Stimulated activated CD4-positive, alpha-beta T cell treated with anti-CD3 and anti-CD28 coated beads, Interleukin-4, amount 100 ng/mL, for 1 hour (primary cell): ENCODE measurements around the gene FGF19.
"Not testable (repeated sequence)": the region's sequence is repeated elsewhere in the genome, so short reads cannot be mapped to it uniquely, and the experiment has no call there.

Experiments
- DNase-seq: peaks from one replicate; pipeline ENCODE4 v3.0.0-alpha.2; 2020

FGF19 gene

DNA sequence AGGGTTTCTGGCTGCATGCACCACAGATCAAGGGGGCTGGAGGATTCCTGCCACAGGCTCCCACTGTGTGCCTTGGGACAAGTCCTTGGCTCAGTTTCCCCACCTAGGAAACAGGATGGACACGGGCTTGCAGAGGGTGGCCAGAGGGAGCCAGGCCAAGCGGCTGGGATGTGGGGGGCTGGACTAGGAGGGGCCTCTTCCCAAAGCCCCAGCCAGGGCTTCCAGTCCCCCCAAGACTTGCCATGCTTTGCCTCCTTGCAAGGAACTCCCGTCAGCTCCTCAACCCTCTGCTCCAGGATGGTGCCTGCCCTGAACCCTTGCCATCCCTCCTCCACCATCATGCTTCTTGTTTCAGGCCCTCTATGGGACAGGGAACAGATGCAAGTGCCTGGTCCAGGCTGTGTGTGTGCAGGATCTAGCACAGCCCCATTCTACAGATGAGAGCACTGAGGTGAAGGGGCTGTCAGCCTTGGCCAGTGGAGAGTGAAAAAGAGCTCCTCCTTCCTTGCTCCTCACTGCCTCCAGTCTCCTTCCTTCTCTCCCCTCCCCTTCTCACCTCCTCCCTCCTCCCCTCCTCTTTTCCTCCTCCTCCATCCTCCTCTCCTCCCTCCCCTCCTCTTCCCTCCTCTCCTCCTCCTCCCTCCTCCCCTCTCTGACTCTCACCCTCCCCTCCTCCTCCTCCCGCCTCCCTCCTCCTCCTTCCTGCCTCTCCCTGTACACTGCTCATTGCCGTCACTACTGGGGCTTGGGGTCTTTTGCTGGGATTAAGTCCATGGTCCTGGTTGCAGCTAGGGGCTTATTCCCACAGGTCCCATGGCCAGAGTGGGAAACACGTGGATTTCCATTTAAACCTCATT is 13.3 kb upstream of the FGF19 start:
- no peak for DNase-seq

DNA sequence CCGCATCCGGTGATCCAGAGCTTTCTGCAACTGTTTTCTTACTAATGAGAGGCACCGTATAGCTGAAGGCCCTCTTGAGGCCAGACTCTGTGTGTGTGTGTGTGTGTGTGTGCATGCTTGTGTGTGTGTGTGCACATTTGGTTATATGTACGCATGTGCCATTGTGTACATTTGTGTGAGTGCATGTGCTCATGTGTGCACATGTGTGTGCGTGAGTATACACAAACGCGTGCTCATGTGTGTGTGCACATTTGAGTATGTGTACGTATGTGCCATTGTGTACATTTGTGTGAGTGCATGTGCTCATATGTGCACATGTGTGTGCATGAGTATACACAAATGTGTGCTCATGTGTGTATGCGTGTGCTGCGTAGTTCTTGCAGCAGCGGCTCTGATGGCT is 12.3 kb upstream of the FGF19 start:
- no peak for DNase-seq

DNA sequence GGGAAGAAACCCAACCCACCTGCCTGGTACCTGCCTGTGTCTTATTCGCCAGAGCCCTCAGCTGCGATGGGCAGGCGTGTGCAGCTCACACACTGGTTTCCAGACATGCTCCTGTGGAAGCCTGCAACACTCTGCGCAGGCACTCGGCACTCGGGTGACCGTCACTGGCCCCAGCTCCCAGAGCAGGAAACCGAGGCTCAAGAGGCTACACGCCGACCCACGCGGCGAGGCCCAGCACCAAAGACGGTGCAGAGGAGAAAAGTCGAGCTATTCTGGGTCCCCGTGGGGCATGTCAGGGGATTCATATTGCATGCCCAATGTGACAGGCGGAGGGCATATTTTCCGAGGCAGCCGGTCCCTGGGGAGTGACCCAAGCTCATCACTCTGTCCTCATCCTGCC is 11.6 kb upstream of the FGF19 start:
- no peak for DNase-seq

DNA sequence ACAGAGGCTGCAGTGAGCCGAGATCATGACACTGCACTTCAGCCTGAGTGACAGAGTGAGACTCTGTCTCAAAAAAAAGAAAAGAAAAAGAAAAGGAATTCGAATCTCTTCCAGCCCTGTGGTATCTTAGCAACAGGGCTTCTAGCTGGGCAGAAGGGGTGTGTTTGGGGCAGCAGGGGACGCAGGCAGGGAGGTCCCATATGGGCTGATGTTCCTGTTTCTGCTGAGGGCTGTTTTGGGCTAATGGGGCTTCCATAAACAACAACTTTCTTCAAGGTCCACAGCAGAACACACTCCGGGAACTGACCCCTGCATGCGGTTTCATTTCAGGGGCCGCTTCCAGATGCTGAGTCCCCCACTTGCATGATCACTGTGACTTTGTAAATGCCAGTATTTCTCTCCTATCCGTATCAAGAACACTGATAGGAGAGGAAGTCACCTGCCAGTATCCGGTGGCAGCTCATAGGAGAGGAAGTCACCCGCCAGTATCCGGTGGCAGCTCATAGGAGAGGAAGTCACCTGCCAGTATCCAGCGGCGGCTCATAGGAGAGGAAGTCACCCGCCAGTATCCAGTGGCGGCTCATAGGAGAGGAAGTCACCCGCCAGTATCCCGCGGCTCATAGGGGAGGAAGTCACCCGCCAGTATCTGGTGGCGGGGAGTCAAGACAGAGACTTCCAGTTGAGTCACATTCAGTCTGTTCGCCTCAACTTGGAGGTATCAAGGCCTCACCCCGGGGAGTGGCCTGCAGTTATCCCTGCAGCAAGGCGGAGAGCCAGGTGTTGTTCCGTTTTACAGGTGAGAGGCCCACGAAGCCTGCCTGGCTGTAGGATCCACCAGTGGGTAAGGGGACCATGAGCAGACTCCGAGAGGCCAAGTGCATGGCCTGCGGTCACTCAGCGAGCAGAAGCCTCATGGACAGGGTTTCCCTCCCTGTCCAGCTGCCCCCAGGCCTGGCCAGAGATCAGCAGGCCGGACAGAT is 8.3 kb upstream of the FGF19 start:
- DNase-seq: no peak

DNA sequence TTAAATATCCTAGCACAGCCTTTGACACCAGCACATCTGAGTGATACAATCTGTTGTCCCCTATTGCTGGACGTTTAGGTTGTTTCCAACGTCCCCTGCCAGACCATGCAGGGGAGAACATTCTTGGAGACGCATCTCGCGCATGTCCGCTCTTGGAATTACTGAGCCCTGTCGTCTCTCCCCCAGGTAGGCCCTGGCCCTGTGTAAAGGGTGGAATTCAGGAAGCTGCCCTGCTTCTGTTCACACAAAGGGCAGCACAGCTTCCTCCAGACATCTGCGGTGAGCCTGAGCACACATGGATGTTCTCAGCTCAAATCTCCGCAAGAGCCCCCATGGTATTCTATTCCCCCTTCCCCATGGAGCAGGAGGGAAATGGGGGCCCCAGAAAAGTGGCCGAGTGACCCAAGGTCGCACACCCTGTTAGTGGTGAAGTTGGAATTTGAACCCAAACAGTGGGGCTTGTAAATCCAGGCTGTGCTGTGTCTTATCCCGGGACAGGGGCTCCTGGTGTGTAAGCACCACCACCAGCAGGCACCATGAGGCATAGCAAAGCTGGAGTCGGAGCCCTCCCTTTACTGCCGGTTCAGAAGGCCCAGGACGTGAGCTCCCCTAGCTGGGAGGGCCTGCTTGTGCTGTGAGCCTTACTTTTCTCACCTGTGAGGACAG is 5.0 kb upstream of the FGF19 start:
- no peak for DNase-seq

DNA sequence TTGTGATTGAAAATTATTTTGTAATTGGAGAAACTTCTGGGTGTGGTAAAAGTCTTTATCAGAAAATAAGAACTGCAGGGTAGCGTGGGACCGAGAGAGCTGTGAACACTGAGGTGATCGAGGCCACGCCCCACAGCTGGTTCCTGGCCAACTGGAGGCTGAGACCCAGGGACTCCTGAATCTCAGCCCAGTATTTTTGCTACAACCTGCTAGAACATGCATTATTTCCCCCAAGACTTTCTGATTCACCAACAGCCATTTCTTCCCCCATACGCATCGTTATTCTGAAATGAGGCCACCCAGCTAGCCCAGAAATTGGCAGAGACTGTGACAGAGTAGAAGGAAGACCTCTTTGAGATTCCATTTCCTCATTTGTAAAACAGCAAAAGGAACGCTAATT is 3.4 kb upstream of the FGF19 start:
- no peak for DNase-seq

DNA sequence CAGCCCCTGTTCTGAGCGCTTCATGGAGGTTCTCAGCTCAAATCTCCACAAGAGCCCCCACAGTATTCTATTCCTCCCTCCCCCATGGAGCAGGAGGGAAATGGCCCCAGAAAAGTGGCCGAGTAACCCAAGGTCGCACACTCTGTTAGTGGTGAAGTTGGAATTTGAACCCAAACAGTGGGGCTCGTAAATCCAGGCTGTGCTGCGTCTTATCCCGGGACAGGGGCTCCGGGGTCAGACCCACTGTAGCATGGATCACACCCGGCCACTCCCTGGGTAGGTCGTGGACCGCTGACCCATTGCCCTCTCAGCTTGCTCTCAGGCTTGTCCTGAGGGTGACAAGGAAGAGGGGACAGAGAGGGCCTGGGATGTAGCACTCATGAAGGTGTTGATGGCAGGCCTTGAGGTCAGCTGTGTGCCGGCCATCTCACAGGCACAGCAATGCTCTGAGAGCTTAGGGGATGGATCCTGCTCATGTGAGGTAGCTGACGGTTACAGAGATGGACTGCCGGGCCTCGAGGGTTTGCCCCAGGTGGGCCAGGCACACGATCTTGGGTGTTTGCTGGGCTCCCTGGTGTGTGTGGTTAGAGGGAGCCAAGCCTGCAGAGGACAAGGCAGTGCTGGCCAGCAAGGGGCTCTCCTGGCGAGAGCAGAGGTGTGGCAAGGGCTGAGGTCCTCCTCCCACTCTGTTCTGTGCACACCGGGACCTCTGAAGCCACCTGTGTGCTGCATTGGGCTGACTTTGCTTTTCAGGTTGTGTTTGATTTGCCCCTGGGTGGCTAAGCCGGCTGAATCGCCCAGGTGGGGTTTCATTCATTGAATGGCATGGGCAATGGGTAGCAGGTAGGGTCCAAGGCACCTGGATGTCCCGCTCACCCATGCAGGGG is 2.3 kb upstream of the FGF19 start:
- no peak for DNase-seq

DNA sequence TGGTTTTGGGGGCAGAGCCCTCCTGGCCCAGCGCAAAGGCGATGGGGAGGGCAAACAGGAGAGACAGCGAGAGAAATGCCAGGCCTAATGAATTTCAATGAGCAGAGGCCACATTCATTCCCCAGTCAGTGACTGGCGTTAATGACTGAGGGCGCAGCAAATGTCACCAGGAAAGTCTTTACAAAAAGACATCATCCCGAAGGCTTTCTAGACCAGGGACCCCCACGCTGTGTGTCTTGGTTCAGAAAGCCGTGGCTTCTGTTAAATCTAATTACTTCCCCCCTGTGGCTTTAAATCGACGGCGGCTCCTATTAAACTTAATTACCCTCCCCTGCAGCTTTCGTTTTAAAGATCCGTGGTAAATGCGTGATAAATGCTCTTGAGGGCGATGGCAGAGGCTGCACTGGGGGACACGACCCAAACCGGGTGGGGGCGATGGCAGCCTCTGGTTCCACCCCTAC is 1.6 kb upstream of the FGF19 start:
- DNase-seq: no peak

DNA sequence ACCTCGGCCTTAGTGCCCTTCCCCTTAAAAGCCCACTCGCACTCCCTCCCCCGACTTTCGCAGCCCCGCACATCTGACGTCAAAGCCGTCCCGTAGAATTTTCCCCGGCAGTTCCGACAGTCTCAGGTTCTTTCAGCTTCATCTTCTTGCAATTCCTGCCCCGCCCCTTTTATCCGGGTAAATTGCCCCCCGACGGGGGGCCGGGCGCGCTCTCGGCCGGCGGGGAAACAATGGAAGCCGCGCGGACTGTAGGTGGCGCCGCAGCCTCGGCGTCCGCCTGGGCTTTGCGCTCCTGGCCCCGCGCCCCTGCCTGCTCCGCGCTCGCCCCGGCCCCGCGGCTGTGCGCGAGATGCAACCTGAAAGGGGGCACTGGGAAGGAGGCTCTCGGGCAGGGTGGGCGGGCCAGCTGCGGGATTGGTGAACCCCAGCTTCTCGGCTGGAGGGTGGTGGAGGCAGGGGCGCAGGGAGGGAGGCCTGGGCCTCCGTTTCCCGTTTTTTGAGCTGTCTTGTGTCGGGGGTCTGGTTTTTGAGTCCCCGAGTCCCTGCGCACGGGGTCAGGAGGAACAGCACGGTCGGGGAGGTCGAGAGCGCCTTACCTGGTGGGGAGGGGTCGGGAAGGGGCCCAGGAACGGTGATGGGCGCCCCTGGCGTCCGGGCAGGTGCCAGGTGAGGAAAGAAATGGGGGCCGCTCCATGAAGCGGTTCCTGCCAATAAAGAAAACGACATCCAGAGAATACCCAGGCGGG is 859 bp upstream of the FGF19 start:
- no peak for DNase-seq

DNA sequence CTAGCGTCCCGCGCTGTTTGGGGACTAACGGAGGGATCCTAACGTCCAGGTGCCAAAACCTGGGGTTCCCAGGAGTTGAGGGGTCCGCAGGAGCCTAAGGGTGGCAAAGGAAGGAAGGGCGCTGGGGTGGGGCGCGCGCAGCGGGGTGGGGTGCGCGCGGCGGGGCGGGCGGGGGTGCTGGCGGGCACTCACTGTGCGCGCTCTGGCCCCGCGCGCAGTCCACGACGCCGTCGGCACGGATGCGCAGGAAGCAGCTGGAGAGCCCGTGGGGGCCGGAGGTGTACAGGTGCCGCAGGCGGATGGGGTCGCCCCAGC is 412 bp downstream of the FGF19 start:
- no peak for DNase-seq

DNA sequence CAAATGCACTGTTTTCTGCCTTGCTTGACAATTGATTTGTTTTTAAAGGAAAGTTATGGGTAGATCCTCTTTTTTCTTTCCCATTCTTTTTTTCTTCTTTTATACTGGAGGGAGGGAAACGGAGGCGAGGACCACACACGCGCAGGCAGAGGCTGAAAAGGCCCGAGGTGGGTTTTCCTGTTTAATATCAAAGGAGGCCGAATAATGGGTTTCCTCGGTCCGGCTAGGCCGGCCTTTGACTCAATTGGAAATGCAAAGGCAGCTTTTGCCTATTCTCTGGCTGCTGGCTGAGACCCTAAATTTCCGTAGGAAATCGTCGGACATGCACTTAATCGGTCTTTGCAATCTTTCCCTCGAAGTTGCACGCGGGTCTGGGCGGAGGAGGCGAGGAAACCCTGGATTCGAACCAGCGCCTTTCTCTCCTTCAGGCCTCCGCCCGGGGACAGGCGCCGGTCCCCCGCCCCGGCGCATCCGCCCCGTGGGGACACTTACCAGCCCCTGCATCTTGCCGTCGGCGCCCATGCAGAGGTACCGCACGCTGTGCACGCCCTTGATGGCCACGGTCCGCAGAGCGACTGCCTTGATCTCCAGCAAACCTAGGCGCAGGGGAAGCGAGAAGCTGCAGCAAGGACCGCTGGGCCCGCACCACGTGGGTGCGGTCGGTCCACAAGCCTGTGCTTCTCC is 911 bp downstream of the FGF19 start:
- no peak for DNase-seq

DNA sequence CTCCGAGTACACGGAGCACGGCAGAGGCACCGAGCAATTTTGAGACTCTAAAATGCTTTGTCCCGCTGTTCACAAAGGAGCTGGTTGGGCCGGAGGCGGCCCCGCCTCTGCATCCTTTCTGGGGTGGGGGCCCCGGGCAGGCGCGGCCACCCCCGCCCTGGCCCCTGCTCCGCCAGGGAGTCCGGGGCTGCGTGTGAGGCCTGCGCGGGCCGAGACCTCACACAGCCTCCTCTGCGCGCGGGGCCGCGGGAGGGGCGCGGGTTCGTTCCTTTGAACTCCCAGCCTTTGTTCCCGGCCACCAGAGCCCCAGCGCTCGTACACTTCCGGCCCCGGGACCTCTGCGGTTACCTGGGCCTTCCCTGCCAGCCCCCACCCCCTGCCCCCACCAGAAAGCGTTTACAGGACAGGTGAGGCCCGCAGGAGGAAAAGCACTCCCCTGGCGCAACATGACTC is 1.6 kb downstream of the FGF19 start:
- DNase-seq: no peak

DNA sequence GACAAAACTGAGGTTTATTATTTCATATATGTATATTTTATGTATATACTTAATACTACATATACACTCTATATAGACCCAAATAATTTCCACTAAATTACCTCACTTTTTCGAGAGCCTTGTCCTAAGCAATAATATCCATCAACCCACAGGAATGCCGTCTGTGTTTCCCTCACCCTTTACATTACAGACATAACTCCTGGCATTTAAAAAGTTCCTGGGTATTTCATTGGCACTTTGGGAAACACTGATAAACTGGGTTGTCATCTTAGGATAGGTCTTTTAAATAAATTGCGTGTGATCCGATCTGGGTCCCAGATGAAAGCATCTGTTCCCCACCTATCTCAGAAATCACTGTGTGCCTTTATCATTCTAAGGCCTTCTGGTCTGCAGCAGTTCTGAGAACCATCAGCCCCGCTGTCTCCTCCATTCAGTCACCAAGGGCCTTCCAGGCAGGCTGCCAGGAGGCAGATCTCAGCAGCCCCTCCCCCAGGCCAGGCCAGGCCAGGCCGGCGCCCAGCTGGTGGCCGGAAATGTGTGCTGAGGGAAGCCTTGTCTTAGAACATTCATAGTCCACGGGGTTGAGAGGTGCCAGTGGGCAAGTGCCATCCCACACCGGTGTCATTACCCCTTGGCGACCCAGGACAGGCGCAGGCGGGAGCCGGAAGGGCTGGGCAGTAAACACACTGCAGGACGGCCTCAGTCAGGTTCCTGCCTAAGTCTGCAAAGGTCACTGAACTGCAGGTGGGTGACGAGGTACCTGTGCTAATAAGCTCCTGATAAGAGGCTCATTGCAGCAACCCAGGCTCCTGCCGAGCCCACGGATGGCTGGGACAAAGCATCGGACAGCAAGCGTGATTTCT is 3.3 kb downstream of the FGF19 start:
- no peak for DNase-seq

DNA sequence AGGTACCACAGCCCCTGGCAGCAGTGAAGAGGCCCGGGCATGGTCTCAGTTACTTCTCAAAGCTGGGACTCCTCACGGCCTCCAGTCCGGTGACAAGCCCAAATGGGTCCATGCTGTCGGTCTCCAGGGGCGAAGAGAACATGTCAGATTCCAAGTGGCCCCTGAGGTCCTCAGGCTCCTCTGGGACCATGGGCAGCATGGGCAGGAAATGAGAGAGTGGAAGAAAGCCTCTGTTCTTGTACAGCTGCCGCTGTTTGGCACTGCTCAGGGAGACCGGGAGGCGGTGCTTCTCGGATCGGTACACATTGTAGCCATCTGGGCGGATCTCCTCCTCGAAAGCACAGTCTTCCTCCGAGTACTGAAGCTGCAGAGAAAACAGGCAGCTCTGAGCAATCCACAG is 4.6 kb downstream of the FGF19 start:
- no peak for DNase-seq

DNA sequence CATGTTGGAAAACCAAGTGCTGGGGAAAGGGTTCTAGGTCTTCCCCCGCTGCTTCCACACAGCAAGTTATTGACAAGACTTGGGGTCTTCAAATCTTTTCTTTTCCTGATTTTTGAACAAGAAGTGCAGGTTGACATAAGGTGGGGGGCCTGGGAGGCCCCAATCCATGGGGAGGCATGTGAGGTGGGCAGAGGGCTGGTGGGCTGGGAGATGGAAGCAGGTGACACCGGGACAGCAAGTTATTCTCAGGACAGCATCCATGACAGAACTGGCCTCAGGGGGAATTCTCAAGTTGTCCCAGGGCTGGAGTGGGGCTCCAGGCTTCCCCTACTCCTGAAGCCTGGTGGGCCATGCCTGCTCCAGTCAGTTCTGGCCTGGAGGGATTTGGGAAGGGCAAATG is 5.5 kb downstream of the FGF19 start:
- no peak for DNase-seq

DNA sequence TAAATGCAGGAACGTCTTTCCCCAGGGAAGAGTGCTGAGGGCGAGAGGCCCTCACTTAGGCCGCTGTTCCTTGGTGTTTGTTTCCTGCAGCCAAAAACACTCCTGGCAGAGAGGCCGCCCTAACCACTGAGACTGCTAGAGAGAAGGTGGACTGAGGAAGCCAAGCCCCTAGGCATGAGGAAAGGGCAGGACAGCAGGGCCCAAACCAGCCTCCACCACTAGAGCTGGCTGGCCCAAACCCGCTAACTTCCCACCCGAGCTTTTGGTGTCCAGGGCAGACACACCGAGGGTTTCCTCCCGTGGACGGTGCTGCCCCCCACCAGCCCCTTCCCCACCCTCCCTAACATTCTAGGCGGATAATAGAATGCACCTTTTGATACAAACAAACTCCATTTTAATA is 6.0 kb downstream of the FGF19 start:
- no peak for DNase-seq

DNA sequence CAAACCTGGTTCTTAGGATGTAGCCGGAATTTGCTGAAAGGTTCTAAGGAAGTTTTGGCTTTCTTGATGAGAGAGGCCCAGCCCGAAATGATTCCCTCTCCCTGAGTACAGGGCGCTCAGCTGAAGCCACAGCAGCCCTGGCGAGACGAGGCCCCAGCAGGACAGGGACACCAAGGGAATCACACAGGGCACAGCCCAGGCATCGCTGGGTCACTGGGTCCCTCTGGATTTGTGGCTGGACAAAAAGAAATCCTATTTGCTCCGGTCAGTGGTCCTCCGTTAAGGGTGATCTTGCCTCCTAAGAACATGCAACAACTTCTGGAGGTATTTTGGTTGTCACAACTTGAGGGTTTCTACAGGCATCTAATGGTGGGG is 6.4 kb downstream of the FGF19 start:
- DNase-seq: no peak

DNA sequence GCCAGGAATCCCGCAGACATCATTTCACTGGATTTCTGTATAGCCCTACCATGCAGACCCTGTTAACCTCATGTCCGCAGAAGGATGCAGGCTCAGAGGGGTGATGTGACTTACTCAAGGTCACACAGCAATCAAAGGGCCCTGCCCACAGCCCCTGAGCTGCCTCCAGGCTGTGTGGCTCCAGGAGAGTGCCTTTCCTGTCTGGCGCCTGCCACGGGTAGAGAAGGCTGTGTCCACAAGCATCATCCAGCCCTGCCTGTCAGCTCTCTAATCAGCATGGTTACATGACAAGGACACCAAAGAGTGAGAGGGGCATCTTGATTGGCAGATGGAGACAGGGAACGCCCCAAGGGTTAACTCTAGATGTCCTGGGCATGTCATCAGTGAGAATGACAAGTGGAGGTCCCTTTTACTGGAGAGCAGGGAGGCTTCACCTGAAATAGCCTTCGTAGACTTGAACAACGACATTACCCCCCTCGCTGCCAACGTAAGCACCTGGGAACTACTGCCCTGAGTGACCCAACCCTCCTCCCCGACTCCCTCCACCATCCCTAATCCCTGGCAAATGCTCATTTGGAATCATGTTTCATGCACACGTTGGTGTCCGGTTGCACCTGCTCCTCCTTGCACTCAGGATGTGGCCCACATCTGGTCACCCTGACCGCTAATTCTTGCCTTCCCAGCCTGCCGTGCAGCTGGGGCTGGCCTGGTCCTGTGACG is 6.9 kb downstream of the FGF19 start:
- no peak for DNase-seq

DNA sequence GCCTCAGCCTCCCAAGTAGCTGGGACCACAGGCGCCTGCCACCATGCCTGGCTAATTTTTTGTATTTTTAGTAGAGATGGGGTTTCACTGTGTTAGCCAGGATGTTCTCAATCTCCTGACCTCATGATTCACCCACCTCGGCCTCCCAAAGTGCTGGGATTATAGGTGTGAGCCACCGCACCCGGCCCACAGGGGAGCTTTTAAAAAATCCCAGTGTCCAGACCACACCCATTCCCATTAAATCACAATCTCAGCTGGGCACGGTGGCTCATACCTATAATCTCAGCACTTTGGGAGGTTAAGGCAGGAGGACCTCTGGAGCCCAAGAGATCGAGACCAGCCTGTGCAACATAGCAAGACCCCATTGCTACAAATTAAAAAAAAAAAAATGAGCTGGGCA is 7.8 kb downstream of the FGF19 start:
- not testable (repeated sequence) for DNase-seq
